Endodermal cell (in vitro differentiated cells): ENCODE measurements around the gene VSNL1. TPM values are rescaled to one million over a fixed set of nuclear protein-coding genes. Genes with fewer than 3 reads are reported as not detected.

Source experiments
- DNase-seq: peaks from one replicate; pipeline ENCODE4 v3.0.0-alpha.2; 2017
- H3K27ac ChIP-seq: 2 replicates; pipeline ENCODE4 v1.5.1; 2013; ENCODE audit warnings: mild to moderate bottlenecking, low read depth, low read length, moderate library complexity
- H3K27me3 ChIP-seq: 2 replicates; pipeline ENCODE4 v1.6.1; 2013; ENCODE audit warnings: mild to moderate bottlenecking, low read length, moderate library complexity; ENCODE audit not compliant: insufficient read depth, control insufficient read depth, poor library complexity, severe bottlenecking
- H3K36me3 ChIP-seq: 2 replicates; pipeline ENCODE4 v1.7.0; 2013; ENCODE audit warnings: mild to moderate bottlenecking, low read length, moderate library complexity; ENCODE audit not compliant: control insufficient read depth, insufficient read depth
- H3K4me1 ChIP-seq: one replicate; pipeline ENCODE4 v1.7.0; 2013; ENCODE audit warnings: low read length; ENCODE audit not compliant: control insufficient read depth, insufficient read depth
- H3K4me3 ChIP-seq: 2 replicates; pipeline ENCODE4 v1.5.1; 2013; ENCODE audit warnings: mild to moderate bottlenecking, low read length, moderate library complexity
- H3K9ac ChIP-seq: 2 replicates; pipeline ENCODE4 v1.6.1; 2013; ENCODE audit warnings: mild to moderate bottlenecking, low read length, moderate library complexity; ENCODE audit not compliant: poor library complexity, severe bottlenecking; ENCODE audit errors: extremely low read depth
- H3K9me3 ChIP-seq: 2 replicates; pipeline ENCODE4 v1.6.1; 2013; ENCODE audit warnings: mild to moderate bottlenecking, low read length, moderate library complexity; ENCODE audit not compliant: control insufficient read depth
- H3K27ac Mint-ChIP-seq: 2 replicates; pipeline ENCODE4 v1.8.0; 2020; ENCODE audit warnings: mixed read lengths
- H3K27me3 Mint-ChIP-seq: 2 replicates; pipeline ENCODE4 v1.8.0; 2021; ENCODE audit warnings: mild to moderate bottlenecking, mixed read lengths; ENCODE audit not compliant: insufficient read depth
- H3K36me3 Mint-ChIP-seq: 2 replicates; pipeline ENCODE4 v1.8.0; 2020; ENCODE audit warnings: low read depth, mixed read lengths
- H3K4me1 Mint-ChIP-seq: 2 replicates; pipeline ENCODE4 v1.8.0; 2020; ENCODE audit warnings: mixed read lengths
- H3K4me3 Mint-ChIP-seq: 2 replicates; pipeline ENCODE4 v1.8.0; 2020; ENCODE audit warnings: mild to moderate bottlenecking, moderate library complexity, mixed read lengths
- H3K9me3 Mint-ChIP-seq: 2 replicates; pipeline ENCODE4 v1.8.0; 2020; ENCODE audit warnings: mild to moderate bottlenecking, mixed read lengths
- WGBS, 2 experiments: methylation state at CpG; one replicate each; pipeline versions ENCODE4 v1.1.5 to v1.1.7; 2013; ENCODE audit warnings: missing lambda C conversion rate in 2 of 2, mixed read lengths in 1 of 2; ENCODE audit not compliant: insufficient coverage in 1 of 2, insufficient read length in 1 of 2; 5-methylcytosine and 5-hydroxymethylcytosine counted together
- total RNA-seq, 2 donors: library from RNA; stranded (reverse); fragmentation: NEBNext Ultra II Directional in 1 of 2; extraction: Animal tissue kit (Norgen Biotek cat#: 25700) in 1 of 2; gene quantifications; 2 replicates in 1 of 2; 3 replicates in 1 of 2; pipeline ENCODE4 v1.2.1, GENCODE V29; 2021
- TF ChIP-seq, protein P1 (sequence below): fragments of 200-600 bp; sonication (generic); conservative IDR thresholded peaks from 2 replicates; pipeline ENCODE4 v1.5.0; 2021; ENCODE audit warnings: antibody characterized with exemption, mild to moderate bottlenecking

VSNL1 gene
- total RNA-seq, 2 donors from 2014 or later, result 1.4 to 3.3 TPM

DNA sequence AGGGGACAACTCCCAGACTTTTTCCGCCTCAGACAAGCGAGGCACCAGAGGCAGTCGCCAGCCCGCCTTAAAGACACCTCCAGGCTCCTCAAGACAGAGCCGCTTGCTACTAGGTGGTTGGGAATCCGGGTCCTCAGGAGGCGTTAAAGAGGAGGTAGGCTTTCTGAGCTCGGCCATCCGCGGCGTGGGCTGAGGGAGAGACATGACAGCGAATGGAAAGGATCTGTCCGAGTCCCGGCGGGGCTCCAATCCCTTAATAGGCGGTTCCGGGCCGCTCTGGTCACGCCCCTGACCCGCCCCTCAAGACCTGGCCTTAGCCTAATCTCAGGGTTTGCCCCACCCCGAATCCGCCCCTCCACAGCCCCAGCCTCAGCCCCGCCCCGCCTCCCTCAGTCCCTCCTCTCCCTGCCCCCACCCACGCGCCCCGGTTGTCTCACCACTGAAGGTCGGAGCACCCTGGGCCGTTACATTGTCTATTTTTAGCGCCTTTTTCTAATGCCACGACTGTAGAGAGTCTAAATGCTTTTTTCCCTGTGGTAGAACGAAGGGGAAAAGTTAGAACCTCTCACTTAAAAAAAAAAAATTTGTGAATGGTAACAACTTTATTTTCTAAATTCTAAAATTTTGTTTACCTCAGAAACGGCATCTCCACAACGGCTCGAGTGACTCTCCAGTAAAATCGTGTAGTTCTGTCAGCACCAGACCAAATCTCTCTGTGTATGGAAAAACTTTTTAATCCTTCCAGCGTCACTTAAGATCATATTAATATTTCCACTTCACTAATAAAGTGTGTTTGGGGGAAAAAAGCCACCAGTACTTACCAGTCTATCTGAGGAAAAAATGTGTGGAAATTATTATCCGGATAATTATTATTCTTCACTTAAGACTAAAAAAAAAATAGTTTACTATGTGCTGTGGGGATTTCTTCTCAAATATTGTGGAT is 22.0 kb upstream of the VSNL1 start, which contains the start of gene RAD51AP2:
TSS of gene RAD51AP2 (minus strand) at position 229 of the 943 bp plus-strand sequence. CDS start at position 204, 25 bp downstream.
- Histone ChIP-seq H3K9me3 (no peaks in the 10 kb centered on the region), H3K27me3 (no peaks in the 10 kb centered on the region), H3K36me3 (no peaks in the 10 kb centered on the region), H3K4me3 (peak within 1 kb of the TSS; percentile 91), H3K9ac (peak within 1 kb of the TSS; percentile 56), H3K27ac (peak within 1 kb of the TSS; percentile 63), H3K4me1 (peaks cover 4% of the 10 kb centered on the region)
- WGBS, 2 experiments, result 0 to 6% methylated on average over 11 to 35 of the region's 38 CpGs
- TF ChIP-seq, protein P1, sequence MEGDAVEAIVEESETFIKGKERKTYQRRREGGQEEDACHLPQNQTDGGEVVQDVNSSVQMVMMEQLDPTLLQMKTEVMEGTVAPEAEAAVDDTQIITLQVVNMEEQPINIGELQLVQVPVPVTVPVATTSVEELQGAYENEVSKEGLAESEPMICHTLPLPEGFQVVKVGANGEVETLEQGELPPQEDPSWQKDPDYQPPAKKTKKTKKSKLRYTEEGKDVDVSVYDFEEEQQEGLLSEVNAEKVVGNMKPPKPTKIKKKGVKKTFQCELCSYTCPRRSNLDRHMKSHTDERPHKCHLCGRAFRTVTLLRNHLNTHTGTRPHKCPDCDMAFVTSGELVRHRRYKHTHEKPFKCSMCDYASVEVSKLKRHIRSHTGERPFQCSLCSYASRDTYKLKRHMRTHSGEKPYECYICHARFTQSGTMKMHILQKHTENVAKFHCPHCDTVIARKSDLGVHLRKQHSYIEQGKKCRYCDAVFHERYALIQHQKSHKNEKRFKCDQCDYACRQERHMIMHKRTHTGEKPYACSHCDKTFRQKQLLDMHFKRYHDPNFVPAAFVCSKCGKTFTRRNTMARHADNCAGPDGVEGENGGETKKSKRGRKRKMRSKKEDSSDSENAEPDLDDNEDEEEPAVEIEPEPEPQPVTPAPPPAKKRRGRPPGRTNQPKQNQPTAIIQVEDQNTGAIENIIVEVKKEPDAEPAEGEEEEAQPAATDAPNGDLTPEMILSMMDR, result no peak
- peak; percentile 97 for DNase-seq
- Mint-ChIP-seq H3K27ac (peak within 1 kb of the TSS; percentile 92), H3K4me3 (peak within 1 kb of the TSS; percentile 69), H3K27me3 (no peaks in the 10 kb centered on the region), H3K36me3 (no peaks in the 10 kb centered on the region), H3K4me1 (peaks cover 17% of the 10 kb centered on the region), H3K9me3 (no peaks in the 10 kb centered on the region)

DNA sequence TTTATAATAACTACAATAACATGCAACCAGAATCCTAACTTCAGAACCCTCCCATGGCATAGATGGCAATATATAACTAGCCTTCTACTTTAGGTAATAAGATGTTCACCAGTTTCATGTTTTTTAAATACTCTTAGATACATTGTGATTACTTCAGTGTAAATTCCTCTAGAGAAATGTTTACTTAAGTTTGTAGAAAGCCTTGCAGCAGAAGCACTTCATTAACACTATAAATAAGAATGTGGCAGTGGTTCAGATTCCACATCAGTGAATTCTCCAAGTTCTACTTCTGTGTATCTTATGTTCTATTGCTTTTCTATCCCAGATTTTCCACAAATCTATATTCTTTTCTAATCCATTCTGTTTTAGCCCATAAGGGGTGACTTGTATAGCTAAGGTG is 21.0 kb upstream of the VSNL1 start:
- H3K4me1 Mint-ChIP-seq, result peaks cover 17% of the 10 kb centered on the region
- DNase-seq, result no peak
- Histone ChIP-seq H3K27ac (no peak overlapping the region), H3K27me3 (no peaks in the 10 kb centered on the region), H3K9ac (no peak overlapping the region), H3K36me3 (no peaks in the 10 kb centered on the region), H3K4me1 (peaks cover 4% of the 10 kb centered on the region), H3K4me3 (no peak overlapping the region), H3K9me3 (no peaks in the 10 kb centered on the region)
- TF ChIP-seq, protein P1, result no peak
- H3K36me3 Mint-ChIP-seq, result no peaks in the 10 kb centered on the region
- no peaks in the 10 kb centered on the region for H3K9me3 Mint-ChIP-seq
- no peaks in the 10 kb centered on the region for H3K27me3 Mint-ChIP-seq
- H3K4me3 Mint-ChIP-seq, result no peak overlapping the region
- H3K27ac Mint-ChIP-seq, result no peak overlapping the region

- Histone ChIP-seq H3K27ac (no peak overlapping the region), H3K36me3 (no peaks in the 10 kb centered on the region), H3K4me1 (peaks cover 4% of the 10 kb centered on the region), H3K9ac (no peak overlapping the region), H3K27me3 (no peaks in the 10 kb centered on the region), H3K4me3 (no peak overlapping the region), H3K9me3 (no peaks in the 10 kb centered on the region)
- WGBS, 2 experiments, result 97% methylated on average over 2 of the region's 2 CpGs; no CpG with 5 or more reads in 1 of the 2 experiments
- no peaks in the 10 kb centered on the region for H3K36me3 Mint-ChIP-seq
- no peak overlapping the region for H3K4me3 Mint-ChIP-seq
- H3K4me1 Mint-ChIP-seq, result peaks cover 17% of the 10 kb centered on the region
- no peaks in the 10 kb centered on the region for H3K27me3 Mint-ChIP-seq
- TF ChIP-seq, protein P1, result no peak
- H3K27ac Mint-ChIP-seq, result no peak overlapping the region
- H3K9me3 Mint-ChIP-seq, result no peaks in the 10 kb centered on the region
- no peak for DNase-seq
These were observed 19.7 kb upstream of the VSNL1 start for GRCh38 chr2:17520761-17521160.
